Astrocyte (in vitro differentiated cells and primary cell): ENCODE data around the gene ADAMTSL2. TPM values are rescaled to one million over a fixed set of nuclear protein-coding genes. Genes with fewer than 3 reads are reported as not detected.

ENCODE experiments used
- DNase-seq: peaks from one replicate; pipeline ENCODE4 v3.0.0-alpha.2; 2010; ENCODE audit warnings: low read depth
- FAIRE-seq: peaks from 2 replicates; lab custom pipeline; 2011; peaks lifted over from hg19 to GRCh38; lab: Jason Lieb, UNC
- H2AFZ ChIP-seq: 2 replicates; pipeline ENCODE4 v1.6.0; 2012; ENCODE audit warnings: low read depth, low read length, inconsistent platforms
- H3K27ac ChIP-seq: 2 replicates; pipeline ENCODE4 v1.5.1; 2011; ENCODE audit warnings: low read depth, low read length, inconsistent platforms
- H3K27me3 ChIP-seq: 2 replicates; pipeline ENCODE4 v1.6.0; 2011; ENCODE audit warnings: low read length, inconsistent platforms; ENCODE audit not compliant: insufficient read depth
- H3K36me3 ChIP-seq: 2 replicates; pipeline ENCODE4 v1.5.1; 2011; ENCODE audit warnings: low read length, inconsistent platforms; ENCODE audit not compliant: insufficient read depth
- H3K4me1 ChIP-seq: 2 replicates; pipeline ENCODE4 v1.5.1; 2011; ENCODE audit warnings: low read length, inconsistent platforms; ENCODE audit not compliant: insufficient read depth
- H3K4me2 ChIP-seq: 2 replicates; pipeline ENCODE4 v1.6.0; 2012; ENCODE audit warnings: low read length, inconsistent platforms
- H3K4me3 ChIP-seq: 2 replicates; pipeline ENCODE4 v1.5.1; 2011; ENCODE audit warnings: low read depth, mild to moderate bottlenecking, low read length, inconsistent platforms; ENCODE audit not compliant: insufficient read depth
- H3K79me2 ChIP-seq: 2 replicates; pipeline ENCODE4 v1.6.0; 2012; ENCODE audit warnings: mild to moderate bottlenecking, low read length, inconsistent platforms; ENCODE audit not compliant: insufficient read depth
- H3K9ac ChIP-seq: 2 replicates; pipeline ENCODE4 v1.6.0; 2012; ENCODE audit warnings: mild to moderate bottlenecking, low read length, inconsistent platforms
- H3K9me3 ChIP-seq: 2 replicates; pipeline ENCODE4 v1.5.1; 2012; ENCODE audit warnings: low read depth, mild to moderate bottlenecking, low read length, inconsistent platforms; ENCODE audit not compliant: insufficient read depth
- H4K20me1 ChIP-seq: 2 replicates; pipeline ENCODE4 v1.6.0; 2012; ENCODE audit warnings: low read length, inconsistent platforms; ENCODE audit not compliant: insufficient read depth
- H3K27ac Mint-ChIP-seq: one replicate; pipeline ENCODE4 v1.8.0; 2021; ENCODE audit warnings: mild to moderate bottlenecking, mixed read lengths; ENCODE audit not compliant: unreplicated experiment
- H3K27me3 Mint-ChIP-seq: one replicate; pipeline ENCODE4 v1.8.0; 2021; ENCODE audit warnings: low read depth, mixed read lengths; ENCODE audit not compliant: unreplicated experiment
- H3K36me3 Mint-ChIP-seq: one replicate; pipeline ENCODE4 v1.8.0; 2021; ENCODE audit warnings: low read depth, mixed read lengths; ENCODE audit not compliant: unreplicated experiment
- H3K4me1 Mint-ChIP-seq: one replicate; pipeline ENCODE4 v1.8.0; 2021; ENCODE audit warnings: low read depth, mixed read lengths; ENCODE audit not compliant: unreplicated experiment
- H3K4me3 Mint-ChIP-seq: one replicate; pipeline ENCODE4 v1.8.0; 2021; ENCODE audit warnings: mild to moderate bottlenecking, moderate library complexity, mixed read lengths; ENCODE audit not compliant: unreplicated experiment
- H3K9me3 Mint-ChIP-seq: one replicate; pipeline ENCODE4 v1.8.0; 2021; ENCODE audit warnings: mild to moderate bottlenecking, mixed read lengths; ENCODE audit not compliant: unreplicated experiment
- CTCF ChIP-seq: IDR thresholded peaks from 2 replicates; pipeline ENCODE4 v1.5.1; 2011; ENCODE audit warnings: low read depth, mild to moderate bottlenecking, inconsistent platforms, low read length, moderate library complexity; ENCODE audit not compliant: insufficient read depth
- EZH2 ChIP-seq: IDR thresholded peaks from 2 replicates; pipeline ENCODE4 v1.6.1; 2012; ENCODE audit warnings: mild to moderate bottlenecking, low read length, inconsistent platforms; ENCODE audit not compliant: insufficient read depth
- total RNA-seq: library from RNA; stranded (reverse); gene quantifications from 2 replicates; pipeline ENCODE4 v1.2.1, GENCODE V29; 2021

Gene ADAMTSL2
- total RNA-seq, 1 donor from 2014 or later = 0.52 TPM

GRCh38 chr9:133579601-133580418 is 45.3 kb downstream of the ADAMTSL2 start:
- H3K4me1 ChIP-seq = no peaks in the 10 kb centered on the region
- no peak overlapping the region for H3K4me2 ChIP-seq
- H3K27me3 Mint-ChIP-seq = peaks cover 55% of the 10 kb centered on the region
- H4K20me1 ChIP-seq = no peaks in the 10 kb centered on the region
- H3K4me1 Mint-ChIP-seq = peaks cover 7% of the 10 kb centered on the region
- H3K9me3 ChIP-seq = no peaks in the 10 kb centered on the region
- DNase-seq (no peak), FAIRE-seq (no peak)
- H3K9ac ChIP-seq = no peak overlapping the region
- no peak overlapping the region for H2AFZ ChIP-seq
- no peak overlapping the region for H3K4me3 Mint-ChIP-seq
- H3K27me3 ChIP-seq = peaks cover 11% of the 10 kb centered on the region
- H3K9me3 Mint-ChIP-seq = no peaks in the 10 kb centered on the region
- TF ChIP-seq EZH2 = no peak
- TF ChIP-seq CTCF = no peak
- no peaks in the 10 kb centered on the region for H3K79me2 ChIP-seq
- no peaks in the 10 kb centered on the region for H3K36me3 Mint-ChIP-seq
- no peak overlapping the region for H3K27ac Mint-ChIP-seq
- no peak overlapping the region for H3K4me3 ChIP-seq
- no peaks in the 10 kb centered on the region for H3K36me3 ChIP-seq
- no peak overlapping the region for H3K27ac ChIP-seq

- Histone ChIP-seq H3K4me1 (no peaks in the 10 kb centered on the region), H3K4me2 (no peak overlapping the region), H3K9ac (no peak overlapping the region), H3K4me3 (no peak overlapping the region), H2AFZ (no peak overlapping the region), H4K20me1 (no peaks in the 10 kb centered on the region), H3K79me2 (no peaks in the 10 kb centered on the region), H3K9me3 (no peaks in the 10 kb centered on the region), H3K27me3 (peaks cover 11% of the 10 kb centered on the region), H3K27ac (no peak overlapping the region), H3K36me3 (no peaks in the 10 kb centered on the region)
- H3K27ac Mint-ChIP-seq = no peak overlapping the region
- H3K27me3 Mint-ChIP-seq = peaks cover 52% of the 10 kb centered on the region
- H3K36me3 Mint-ChIP-seq = no peaks in the 10 kb centered on the region
- no peaks in the 10 kb centered on the region for H3K9me3 Mint-ChIP-seq
- H3K4me1 Mint-ChIP-seq = peaks cover 10% of the 10 kb centered on the region
- TF ChIP-seq EZH2 (no peak), CTCF (no peak)
- FAIRE-seq (no peak), DNase-seq (no peak)
- H3K4me3 Mint-ChIP-seq = no peak overlapping the region
Measured at GRCh38 chr9:133580419-133580738, 45.9 kb downstream of the ADAMTSL2 start.

GRCh38 chr9:133581011-133581410 is 46.5 kb downstream of the ADAMTSL2 start:
- H3K4me2 ChIP-seq = no peak overlapping the region
- DNase-seq = no peak
- H3K27me3 ChIP-seq = peaks cover 14% of the 10 kb centered on the region
- H3K4me3 Mint-ChIP-seq = no peak overlapping the region
- H3K4me1 Mint-ChIP-seq = peaks cover 10% of the 10 kb centered on the region
- FAIRE-seq = no peak
- H3K27ac Mint-ChIP-seq = no peak overlapping the region
- peaks cover 50% of the 10 kb centered on the region for H3K27me3 Mint-ChIP-seq
- H2AFZ ChIP-seq = no peak overlapping the region
- H3K9me3 Mint-ChIP-seq = no peaks in the 10 kb centered on the region
- no peaks in the 10 kb centered on the region for H4K20me1 ChIP-seq
- no peaks in the 10 kb centered on the region for H3K4me1 ChIP-seq
- no peaks in the 10 kb centered on the region for H3K36me3 ChIP-seq
- H3K9ac ChIP-seq = no peak overlapping the region
- no peaks in the 10 kb centered on the region for H3K36me3 Mint-ChIP-seq
- TF ChIP-seq EZH2 = no peak
- no peak for TF ChIP-seq CTCF
- H3K79me2 ChIP-seq = no peaks in the 10 kb centered on the region
- H3K4me3 ChIP-seq = no peak overlapping the region
- H3K27ac ChIP-seq = no peak overlapping the region
- H3K9me3 ChIP-seq = no peaks in the 10 kb centered on the region
